ENCODE results near the gene GP1BA.

DNA sequence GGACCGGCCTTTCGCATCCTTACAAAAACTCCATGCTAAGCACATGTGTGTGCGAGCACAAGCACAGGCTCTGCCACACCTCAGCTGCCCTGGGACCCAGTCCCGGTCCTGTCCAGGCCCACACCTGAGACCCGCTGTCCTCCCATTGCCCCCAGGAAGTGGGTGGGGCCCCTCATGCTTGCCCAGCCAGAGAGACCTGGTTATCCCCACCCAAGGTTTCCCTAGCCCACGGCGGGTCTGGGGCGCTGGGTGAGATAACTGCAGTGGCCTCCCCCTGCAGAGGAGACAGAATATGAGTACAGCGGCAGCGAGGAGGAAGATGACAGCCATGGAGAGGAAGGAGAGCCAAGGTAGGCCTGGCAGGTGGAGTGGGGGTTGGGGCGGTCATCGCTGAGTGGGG is 45.2 kb upstream of the GP1BA start:
- TF ChIP-seq, protein P1, sequence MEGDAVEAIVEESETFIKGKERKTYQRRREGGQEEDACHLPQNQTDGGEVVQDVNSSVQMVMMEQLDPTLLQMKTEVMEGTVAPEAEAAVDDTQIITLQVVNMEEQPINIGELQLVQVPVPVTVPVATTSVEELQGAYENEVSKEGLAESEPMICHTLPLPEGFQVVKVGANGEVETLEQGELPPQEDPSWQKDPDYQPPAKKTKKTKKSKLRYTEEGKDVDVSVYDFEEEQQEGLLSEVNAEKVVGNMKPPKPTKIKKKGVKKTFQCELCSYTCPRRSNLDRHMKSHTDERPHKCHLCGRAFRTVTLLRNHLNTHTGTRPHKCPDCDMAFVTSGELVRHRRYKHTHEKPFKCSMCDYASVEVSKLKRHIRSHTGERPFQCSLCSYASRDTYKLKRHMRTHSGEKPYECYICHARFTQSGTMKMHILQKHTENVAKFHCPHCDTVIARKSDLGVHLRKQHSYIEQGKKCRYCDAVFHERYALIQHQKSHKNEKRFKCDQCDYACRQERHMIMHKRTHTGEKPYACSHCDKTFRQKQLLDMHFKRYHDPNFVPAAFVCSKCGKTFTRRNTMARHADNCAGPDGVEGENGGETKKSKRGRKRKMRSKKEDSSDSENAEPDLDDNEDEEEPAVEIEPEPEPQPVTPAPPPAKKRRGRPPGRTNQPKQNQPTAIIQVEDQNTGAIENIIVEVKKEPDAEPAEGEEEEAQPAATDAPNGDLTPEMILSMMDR (IDR thresholded peaks at IDR 0.05) = no peak
- TF ChIP-seq ZFX (IDR thresholded peaks at IDR 0.05; ENCODE audit: borderline replicate concordance) = no peak
